GM21723 (cell line): ENCODE results near the gene RNF125.
A peak's percentile ranks its signal among the peaks of the same experiment; 100 is the strongest.

Experiments used
- ATAC-seq: cut with Tn5 transposase; IDR thresholded peaks from one replicate; pipeline ENCODE4 v1.9.1; 2021; ENCODE audit warnings: mild to moderate bottlenecking, moderate library complexity; ENCODE audit not compliant: unreplicated experiment

RNF125 gene

GRCh38 chr18:32021756-32022564 lies 3.3 kb downstream of the RNF125 start:
- no peak for ATAC-seq

GRCh38 chr18:32025744-32026143 lies 7.1 kb downstream of the RNF125 start:
- no peak for ATAC-seq

DNA sequence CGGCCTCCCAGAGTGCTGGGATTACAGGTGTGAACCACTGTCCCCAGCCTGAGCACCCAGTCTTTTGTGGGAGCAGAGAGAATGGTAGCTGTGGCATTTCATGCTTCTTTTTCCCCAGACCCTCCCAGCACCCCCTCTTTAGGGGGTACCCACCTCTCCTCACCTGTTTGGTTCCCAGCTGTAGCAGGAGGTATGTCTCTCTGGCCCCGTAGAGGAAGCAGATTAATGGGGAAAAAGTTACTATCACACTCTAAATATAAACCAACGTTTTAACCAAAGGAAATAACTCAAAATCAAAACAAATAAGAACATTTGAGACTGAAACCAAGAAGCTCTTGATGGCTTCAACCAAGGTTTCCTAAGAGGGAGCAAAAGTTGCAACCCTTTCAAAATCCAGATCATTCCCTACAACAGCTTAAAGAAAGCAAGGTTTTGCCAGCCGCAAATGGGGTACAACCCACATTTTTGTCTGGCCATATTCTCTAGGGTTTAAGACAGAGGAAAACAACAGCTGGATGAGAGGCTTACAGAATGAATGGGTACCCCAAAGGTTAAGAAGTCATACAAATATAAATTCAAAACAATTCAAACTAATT lies 8.0 kb downstream of the RNF125 start:
- ATAC-seq: no peak

DNA sequence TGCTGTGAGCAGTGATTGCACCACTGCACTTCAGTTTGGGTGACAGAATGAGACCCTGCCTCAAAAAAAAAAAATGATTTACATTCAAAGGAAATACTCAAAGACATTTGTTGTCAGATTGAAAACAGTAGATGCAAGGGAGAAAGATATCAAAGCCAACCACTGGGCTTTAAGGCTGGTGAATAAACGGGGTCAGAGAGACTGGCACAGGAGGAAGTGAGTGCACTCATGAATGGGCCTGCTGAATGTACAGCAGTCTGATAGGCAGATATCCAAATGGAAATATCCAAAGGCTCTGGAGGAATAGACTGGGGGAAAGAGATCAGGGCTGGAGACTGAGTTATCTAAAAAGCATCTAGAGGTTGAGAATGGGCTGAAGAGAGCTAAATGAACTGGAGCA lies 10.9 kb downstream of the RNF125 start:
- ATAC-seq: no peak

DNA sequence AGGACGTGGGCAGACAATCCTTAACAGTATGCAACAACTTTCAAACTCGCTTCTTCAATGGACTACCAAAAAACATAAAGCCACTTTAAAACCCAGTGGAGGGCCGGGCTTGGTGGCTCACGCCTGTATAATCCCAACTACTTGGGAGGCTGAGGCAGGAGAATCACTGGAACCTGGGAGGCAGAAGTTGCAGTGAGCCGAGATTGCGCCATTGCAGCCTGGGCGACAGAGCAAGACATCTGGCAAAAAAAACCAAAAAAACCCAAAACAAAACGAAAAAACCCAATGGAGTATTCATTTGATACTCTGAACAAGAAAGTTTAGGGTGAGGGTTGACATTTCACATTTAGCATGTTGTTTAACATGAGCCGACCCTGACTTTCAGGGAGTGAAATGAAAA lies 14.0 kb downstream of the RNF125 start:
- ATAC-seq: no peak

- no peak for ATAC-seq
Observed at GRCh38 chr18:32036506-32037180, 18.0 kb downstream of the RNF125 start.

DNA sequence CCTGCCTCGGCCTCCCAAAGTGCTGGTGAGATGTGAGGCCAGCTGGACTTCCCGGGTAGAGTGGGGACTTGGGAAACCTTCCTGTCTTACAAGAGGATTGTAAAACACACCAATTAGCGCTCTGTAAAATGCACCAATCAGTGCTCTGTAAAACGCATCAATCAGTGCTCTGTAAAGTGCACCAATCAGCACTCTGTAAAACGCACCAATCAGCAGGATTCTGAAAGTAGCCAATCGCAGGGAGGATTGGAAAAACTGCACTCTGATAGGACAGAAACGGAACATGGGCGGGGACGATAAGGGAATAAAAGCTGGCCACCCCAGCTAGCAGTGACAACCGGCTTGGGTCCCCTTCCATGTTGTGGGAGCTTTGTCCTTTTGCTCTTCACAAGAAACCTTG lies 19.0 kb downstream of the RNF125 start:
- no peak for ATAC-seq

- peak; percentile 70 for ATAC-seq
Observed at GRCh38 chr18:32040936-32041335, 22.3 kb downstream of the RNF125 start.

DNA sequence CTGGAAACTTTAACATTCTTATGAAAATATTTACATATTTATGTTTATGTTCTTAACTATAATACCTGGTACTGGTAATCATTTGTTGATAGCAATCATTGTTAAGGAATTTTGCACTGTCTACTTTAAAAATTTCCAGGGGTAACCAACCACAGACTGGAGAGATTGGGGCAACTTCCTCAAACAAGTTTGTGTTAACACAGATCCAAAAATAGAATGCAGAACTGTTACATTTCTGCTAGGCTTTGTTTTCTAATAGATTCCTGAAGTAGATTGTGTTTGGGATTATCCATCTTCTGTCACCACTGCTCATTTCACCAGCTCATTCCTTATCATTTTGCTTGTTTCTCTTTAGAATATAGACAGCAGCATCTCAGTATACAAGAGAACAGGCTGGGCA lies 23.7 kb downstream of the RNF125 start:
- no peak for ATAC-seq

- peak; percentile 61 for ATAC-seq
Observed at GRCh38 chr18:32048507-32049091, 30.0 kb downstream of the RNF125 start.

DNA sequence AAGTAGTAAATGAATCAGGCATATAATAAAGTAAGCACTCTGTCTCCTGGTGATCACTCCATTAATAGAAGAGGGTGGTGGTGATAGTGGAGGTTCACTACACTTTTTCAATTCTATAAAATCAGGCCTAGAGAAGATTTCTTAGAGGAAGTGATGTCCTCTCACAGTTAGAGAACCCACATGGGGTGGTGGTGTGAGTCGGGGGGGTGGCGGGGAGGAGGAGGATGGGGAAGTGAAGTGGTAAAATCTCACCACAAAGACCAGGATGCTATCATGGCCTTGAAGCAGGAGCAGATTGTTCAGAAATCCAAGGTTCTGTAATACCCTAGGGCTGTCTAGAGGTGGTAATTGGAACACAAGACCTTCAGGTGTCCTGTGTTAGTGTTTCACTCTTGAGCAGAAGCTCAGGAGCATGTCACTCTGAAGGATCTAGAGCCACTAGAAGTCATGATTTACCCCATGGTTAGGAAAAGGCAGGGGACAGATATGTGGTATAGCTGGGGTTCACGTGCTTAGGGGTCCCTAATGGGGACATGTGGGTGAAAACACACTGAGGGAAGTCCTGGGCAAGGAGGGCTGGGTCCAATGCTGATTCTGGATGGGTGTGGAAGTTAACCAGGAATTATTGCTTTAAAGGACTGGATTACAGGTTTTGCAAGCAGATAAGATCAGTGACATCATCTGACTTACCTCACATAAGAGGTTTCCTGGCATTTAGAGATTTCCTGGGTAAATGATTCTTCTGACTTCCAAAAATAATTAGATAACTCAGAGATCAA lies 31.0 kb downstream of the RNF125 start:
- no peak for ATAC-seq

GRCh38 chr18:32056613-32057358 lies 38.2 kb downstream of the RNF125 start:
- no peak for ATAC-seq

- ATAC-seq: no peak
Observed at GRCh38 chr18:32057624-32058165, 39.1 kb downstream of the RNF125 start.

DNA sequence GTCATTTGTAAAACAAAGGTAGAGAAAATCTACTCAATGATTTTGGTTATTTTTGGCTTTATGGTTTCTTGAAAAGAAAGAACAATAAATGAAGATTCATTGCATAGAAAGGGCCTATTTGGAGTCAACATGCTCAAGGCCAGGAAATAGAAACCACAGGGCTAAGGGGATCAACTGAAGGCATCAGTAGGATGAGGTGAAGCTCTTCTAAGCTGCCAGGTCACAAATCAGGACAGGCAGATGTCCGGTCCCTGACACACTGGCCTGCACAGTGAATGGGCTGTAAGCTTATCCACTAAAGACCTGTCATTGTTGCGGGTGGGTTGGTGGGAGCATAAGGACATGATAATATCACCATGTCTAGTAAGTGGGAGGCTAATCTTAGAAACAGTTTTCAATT lies 41.4 kb downstream of the RNF125 start:
- no peak for ATAC-seq

GRCh38 chr18:32067375-32068167 lies 48.9 kb downstream of the RNF125 start:
- no peak for ATAC-seq

DNA sequence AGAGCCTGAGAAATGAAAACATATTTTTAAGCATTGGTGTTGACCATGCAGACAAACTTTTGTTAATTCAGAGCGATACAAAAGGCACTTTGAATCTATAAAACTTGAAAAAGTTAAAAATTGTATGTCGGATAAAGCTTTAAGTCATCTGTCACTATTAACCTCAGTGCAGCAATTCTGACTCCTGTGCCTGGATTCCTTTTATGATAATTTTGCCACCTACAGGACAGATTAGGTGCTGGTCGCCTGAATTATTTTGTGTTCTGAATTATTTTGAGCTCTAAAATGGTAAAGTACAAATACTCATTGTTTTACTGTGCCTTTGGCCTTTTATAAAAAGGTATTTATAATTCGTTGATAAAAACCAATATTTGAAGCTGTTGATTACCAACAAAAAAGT lies 53.7 kb downstream of the RNF125 start:
- peak; percentile 62 for ATAC-seq

- ATAC-seq: no peak
Observed at GRCh38 chr18:32074206-32074605, 55.6 kb downstream of the RNF125 start.

GRCh38 chr18:32078845-32079244 lies 60.2 kb downstream of the RNF125 start:
- no peak for ATAC-seq

- ATAC-seq: no peak
Observed at GRCh38 chr18:32081881-32082280, 63.3 kb downstream of the RNF125 start.
